Fibroblast of skin of scalp (primary cell): Measurements from ENCODE around the gene ARHGEF33.
A peak's percentile ranks its signal among the peaks of the same experiment; 100 is the strongest.

Source experiments
- DNase-seq: peaks from one replicate; pipeline ENCODE4 v3.0.0-alpha.2; 2013

ARHGEF33 gene

DNA sequence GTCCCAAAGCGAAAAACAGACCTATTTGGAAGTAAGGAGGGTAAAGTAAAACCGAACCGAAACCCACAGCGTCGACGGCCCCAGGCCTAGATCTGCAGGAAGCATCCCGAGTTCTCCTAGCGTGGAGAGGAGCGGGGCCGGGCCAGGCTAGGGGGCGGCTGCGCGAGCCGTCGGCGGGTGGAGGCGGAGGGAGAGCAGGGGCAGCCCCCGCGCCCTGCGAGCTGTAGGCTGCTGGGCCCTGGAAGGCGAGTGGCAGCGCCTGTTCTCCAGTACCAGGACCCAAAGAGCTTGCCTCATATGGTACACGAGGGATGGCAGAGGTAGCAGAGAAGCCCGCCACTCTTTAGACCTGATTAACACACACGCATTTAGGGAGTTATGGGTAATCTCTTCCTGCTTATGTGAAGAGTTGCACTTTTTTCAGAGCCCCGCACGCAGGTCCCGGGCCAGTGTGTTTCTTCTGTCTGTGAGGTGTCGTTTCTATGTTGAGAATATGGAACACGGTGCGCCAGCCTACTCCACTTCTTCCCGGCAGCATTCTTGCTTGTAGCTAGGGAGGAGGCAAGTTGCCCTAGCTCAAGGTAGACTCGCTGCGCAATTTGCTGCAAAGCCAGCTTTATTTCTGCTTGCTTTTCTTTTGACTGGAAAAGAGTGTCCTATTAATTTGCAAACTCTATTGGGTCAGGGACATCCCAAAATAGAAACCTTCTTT lies 71.1 kb downstream of the ARHGEF33 start:
- no peak for DNase-seq

DNA sequence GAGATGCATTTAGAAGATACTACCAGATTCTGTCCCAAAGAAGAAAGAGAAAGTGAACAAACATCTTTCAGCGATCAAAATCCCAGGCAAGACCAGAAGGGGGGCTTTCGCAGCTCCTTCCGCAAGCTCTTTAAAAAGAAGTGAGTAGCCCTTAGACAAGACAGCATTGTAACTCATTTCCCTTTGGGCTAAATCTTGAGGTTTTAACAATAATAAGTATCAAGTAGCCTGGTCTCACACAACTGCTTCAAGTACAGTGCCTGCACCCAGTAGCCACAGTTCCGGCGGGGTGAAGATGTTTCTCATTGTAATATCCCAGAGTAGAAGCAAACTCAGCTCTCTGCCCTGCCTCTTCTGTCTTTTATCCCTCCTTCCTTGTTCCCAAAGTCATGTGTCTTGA lies 76.3 kb downstream of the ARHGEF33 start:
- DNase-seq: no peak

DNA sequence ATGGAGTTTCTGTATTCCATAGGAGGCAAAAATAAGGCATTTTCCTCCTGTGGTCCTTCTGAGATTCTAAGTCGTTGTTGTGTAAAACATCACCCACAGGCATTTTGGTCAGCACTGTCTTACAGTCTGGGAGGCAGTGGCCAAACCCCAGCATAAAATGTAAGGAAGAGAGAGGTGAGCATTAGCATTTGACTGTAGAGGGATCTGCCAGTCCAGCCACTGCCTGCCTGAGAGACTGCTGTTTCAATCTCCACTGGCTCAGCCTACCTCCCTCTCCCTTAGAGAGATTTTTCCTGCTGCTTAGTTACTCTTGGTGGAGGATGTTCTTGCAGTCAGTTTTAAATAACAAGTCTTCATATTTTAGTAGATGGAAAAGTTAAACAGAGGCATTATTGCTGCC lies 77.0 kb downstream of the ARHGEF33 start:
- DNase-seq: no peak

DNA sequence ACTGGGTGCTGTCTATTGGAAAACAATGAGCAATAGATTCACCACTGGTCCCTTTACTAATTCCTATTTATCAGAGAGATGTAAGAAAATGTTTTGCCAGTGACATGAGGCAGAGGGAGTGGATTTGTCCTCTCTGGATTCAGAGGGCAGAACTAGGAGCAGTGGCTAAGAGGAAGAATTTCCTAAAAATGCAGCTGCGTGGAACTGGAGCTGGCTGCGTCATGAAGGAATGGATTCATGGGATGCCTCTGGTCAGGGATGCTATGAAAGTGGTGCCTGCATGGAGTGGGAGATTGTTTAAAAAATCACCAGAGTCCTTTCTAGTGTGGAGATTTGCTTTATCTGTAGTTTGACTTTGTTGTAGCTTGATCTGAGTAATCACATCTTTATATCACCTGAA lies 78.3 kb downstream of the ARHGEF33 start:
- DNase-seq: no peak

DNA sequence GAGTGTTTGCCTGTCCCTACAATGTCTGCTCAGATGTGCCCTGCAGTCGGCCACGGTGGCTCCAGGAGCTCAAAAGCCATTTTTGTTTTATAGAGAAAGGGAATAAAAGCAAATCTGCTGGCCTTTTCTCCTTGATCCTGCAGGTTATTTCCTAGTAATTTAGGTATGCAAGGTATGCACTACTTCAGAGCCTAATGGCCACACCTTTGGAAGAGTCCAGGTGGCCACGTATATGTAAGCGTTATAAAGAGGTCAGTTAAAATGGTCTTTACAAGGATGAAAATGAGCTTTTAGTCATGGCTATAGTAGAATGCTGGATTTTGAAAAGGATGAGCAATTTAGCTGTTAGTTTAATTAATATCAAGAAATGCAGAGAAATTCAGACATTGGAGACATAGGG lies 81.7 kb downstream of the ARHGEF33 start:
- DNase-seq: no peak

DNA sequence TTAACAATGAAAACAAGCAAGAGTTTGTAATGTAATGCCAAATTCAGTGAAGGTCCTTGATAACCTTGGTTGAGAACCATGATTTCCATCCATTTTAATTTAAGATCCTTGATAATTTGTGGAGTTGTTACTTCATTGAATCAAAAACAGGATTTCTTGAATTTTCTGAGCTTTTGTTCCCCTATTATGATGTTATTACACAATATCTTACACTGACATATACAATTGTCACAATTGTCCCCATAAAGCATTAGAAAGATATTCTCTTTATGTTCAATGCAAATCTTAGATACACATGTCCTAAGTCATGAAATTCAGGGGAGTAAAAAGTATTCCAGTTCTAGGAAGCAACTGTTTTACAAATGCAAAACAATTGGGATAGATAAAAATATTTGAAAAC lies 83.6 kb downstream of the ARHGEF33 start:
- DNase-seq: no peak

DNA sequence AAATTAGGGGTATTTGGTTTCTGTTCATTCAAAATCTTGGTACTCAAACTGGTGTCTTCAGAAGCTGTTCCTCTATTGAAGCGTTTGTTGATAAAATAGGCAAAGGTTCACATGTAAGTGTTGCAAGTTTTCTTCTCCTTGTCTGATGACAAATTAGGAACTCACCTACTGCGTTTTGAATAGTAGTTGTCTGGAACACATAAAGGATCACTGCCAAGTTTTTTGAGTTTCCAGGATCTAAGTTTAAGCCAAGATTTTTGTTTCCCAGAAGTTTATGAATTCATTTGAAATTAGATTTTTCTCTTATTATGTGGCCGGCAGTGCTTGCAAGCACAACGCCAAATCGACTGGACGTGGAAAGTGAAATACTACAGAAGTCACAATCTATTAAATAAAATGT lies 85.4 kb downstream of the ARHGEF33 start:
- no peak for DNase-seq

DNA sequence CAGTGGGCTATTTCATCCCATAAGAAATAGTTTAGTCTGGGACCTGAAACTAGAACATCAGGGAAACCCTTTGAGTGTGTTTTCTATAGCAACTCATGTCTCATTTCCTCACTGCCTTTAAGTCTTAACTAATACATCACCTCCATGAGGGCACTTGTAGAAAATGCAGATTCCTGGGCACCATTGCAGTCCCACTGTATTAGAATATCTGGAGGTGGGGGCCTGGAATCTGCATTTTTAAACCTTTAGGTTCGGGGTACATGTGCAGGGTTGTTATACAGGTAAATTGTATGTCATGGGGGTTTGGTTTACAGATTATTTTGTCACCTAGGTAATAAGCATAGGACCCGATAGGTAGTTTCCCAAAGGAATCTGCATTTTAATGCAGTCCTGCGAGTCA lies 87.4 kb downstream of the ARHGEF33 start:
- no peak for DNase-seq

DNA sequence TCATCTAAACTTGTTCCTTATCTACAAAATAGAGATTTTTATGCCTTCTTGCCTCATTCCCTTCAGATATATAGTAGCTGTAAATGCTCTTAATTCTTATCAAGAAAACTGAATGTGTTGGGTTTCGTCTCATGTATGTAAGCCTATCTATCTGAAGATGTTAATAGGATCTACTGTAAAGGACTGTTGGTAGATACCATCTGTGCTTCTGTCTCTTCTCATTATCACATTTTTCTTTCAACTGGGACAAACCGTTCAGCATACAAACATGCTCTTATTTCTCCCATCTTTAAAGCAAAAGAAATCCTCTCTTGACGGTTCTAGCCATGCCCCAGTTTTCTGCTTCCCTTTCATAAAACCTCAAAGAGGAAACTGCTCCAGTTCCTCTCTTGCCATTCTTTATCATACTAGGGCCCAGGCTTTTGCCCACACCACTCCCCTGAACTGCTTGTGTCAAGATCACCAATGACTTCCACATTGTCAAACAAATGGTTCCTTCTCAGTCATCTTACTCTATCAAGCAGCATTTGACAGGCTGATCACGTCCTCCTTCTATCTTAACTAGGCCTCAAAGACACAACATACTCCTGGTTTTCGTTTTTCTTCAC lies 88.7 kb downstream of the ARHGEF33 start:
- DNase-seq: no peak

DNA sequence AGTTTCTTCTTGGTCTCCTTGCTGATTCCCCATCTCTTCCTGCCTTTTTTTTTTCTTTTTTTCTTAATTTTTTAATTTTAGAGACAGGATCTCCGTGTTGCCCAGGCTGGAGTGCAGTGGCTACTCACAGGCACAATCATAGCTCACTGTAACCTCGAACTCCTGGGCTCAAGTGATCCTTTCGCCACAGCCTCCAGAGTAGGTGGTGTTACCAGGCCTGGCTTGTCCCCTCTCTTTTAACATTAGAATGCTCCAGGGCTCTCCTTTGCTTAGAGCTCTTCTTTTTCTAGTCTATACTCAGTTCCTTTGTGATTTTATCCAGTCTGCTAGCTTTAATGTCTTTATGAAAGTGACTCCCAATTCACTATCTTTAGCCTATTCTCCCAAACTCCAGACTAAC lies 89.2 kb downstream of the ARHGEF33 start:
- no peak for DNase-seq

DNA sequence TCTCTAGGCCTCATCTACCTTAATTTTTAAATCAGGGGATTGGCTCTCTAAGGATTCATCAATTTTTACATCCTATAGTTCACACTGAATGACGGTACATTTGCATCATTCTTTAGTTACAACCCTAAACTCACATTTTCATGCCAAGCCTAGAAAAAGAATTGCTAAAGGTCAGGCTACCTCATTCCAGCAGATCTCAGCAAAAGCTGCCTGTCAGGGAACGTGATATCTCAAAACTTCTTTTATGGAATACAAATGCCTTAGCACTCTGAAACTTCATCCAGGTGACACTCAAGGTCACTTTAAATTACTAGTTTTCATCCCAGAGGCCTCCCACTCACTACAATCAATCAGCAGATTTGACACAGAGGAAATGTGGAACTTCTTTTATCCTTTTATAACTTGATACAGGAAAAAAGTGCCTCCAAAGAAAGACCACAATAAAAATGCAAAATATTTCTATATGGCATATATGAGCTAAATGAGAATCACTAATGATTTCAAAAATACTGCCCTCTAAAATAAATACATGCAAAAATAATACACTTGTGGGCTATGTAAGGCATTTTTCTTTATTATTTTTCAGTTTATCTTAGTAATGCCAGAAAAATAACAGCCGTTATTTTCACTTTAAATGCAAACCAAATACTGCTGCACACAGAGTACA lies 91.5 kb downstream of the ARHGEF33 start:
- no peak for DNase-seq

DNA sequence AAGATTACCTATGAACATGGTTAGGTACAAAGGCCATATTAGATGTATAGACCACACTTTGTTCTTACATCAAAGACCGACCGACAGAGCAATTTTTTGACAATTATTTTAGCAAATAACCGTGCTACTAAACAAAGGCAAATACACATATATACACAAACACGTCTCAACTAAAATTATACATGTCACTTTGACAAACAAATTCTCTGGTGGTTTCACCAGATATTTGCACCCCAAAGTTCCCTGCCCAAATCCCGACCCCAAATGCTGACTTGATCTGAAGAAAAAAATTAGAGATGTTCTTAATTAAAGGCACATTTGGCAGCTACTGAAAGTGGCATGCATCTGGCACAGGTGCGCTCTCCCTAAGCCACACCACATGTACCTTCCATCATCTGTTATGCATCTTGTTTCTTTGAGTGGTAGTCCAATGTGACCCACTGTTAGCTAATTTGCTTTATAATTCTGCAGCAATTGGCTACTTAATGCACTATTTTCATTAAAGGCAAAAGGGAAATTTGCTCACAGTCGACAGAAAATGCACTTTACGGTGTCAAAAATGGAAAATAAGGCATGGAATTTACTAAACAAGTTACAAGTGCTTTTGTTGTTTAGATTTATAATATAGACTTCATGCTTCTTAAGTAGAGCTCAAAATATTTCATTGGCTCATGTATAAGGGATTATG lies 92.1 kb downstream of the ARHGEF33 start:
- DNase-seq: no peak

DNA sequence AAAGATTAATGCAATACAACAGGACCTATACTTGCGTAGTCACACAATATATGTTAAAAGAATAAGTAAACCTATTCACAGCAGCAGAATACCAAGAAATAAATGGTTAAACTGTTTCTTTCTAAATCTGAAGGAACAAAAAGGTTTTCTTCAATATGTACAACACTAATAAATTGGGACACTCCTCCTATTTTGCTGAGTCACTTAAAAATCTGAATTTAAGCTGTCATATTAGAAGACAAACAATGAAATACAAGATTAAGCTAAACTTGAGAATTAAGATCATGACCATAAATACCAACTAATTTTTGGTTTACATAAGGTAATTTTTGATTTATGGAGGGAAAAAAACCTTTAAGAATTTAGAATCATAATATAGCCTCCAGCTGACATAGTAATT lies 92.8 kb downstream of the ARHGEF33 start:
- DNase-seq: no peak

DNA sequence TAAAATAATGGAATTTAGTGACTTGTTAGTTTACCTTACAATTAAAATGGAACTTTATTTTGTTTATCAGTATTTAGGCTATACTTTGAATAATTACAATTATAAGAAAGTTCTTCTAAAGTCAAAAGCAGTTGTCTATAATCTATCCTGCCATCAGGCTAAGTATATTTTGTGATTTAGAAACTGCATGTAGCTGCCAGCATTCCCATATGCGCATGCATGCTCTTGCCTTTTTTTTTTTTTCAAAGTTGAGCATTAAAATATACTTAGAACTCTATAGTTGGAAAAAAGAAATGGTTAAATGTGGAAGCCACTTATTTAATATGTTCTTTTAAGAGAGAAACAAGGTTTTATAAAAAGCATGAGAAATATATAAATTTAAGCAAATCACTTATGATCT lies 99.0 kb downstream of the ARHGEF33 start:
- no peak for DNase-seq

DNA sequence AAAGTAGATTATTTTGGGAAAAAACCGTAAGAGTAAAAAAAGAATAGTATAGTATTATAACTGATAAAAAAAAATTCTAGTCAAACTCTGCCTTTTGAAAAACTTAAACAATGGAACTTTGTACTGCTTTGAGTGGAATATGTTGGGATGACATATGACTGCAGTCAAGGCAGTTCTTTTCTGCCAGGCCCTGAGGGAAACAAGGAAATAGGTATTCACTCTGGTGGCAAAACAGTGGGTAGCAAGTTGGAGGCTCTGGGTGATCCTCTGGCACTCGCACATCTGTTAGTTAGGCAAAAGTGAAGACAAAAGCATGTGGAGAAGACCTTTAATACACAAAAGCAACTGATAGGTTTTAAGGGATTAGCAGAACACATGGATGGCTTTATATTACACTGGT lies 102.2 kb downstream of the ARHGEF33 start:
- DNase-seq: no peak

DNA sequence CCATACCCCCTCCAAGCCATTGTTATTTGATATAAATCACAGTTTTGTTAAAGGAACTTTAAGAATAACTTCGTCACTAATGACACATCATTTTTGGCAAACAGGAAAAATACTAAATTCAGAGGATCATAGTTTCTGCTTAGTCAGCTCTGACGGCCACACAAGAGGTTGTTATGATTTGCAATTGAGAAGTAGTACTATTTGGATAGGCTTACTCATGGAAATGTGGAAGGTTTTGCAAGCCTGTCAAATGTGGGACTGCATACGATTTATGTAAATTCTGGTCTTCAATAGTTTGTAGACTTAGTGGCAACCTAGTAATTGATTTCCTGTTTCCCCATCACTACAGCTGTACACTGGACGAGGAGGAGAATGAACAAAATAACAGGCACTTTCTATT lies 108.1 kb downstream of the ARHGEF33 start:
- peak; percentile 91 for DNase-seq

DNA sequence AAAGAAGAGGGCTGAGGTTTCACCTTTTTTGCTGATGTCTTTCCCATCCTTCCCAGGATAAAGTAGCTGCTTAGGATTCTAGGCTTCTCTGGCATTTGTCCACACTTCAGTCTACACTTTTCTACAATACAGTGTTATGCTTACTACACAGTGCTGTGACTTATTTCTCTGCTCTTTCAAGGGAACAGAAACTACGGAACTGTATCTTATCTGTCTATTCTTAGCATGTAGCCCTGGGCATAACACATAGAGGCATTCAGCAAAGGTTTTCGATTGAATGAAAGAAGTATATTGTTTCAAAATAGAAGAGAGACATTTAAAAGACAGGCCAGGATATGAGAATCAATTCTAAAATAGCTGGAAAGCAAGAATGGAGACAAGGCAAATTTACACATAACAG lies 110.9 kb downstream of the ARHGEF33 start:
- no peak for DNase-seq

DNA sequence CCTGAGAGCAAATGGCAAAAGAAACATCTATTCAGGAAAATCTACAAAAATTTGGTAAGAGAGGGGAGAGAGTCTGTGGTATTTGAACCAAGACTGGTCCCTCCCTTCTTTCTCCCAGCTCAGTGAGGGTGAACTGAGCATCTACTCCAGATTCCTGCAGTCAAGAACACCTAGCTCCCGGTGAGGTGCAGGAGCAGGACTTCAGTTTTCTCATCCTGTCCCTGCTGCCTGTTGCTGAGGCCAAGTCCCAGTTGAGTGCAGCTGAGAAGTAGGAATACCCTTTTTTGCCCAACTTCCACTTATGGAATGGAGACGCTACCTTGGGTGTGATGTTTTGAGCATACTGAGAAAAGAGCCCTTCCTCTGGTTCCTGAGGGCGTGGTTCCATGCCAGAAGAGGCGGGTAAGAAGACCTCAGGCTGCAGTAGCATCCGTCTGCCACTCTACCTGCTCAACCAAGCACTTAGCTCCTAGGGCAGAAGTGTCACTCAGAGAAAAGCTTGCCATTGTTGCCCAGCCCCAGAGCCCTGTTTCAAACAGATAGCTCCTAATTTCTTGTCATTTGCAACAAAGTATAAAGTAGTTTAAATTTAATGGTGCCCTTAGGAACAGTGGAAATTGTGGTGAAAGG lies 118.3 kb downstream of the ARHGEF33 start:
- no peak for DNase-seq

DNA sequence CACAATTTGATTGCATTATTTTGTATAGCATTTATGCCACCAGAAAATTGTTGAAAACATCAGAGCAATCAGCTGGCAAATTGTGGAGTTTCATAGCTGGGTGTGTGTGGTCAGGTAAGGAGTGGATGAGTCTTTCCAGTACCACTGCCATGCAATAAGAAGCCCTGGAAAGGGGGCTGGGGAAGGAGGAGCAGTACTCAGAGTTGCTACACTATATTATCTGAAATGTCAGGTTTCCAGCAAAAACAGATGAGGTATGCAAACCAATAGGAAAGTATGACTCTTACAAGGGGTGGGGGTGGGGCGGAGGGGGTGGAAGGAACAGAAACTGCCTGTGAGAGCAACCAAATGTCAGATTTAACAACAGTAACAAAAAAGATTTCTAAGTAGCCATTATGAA lies 119.0 kb downstream of the ARHGEF33 start:
- DNase-seq: peak; percentile 15

DNA sequence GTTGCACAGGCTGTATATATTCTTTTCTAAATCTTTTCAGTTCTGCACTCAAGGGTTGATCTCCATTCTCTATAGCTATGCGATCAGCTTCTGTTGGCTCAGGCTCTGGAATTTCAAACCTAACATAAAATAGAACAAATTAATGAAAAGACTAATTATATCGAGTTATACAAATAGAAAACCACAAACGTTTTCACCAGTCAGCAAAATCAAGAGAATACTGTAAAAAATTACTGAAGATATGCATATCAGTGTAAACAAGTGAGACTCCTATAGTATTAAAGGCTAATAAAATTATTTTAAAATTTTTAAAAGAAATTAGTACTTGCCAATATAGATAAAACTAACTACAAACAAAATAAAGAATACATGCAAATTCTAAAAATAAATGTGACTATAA lies 124.2 kb downstream of the ARHGEF33 start:
- no peak for DNase-seq

DNA sequence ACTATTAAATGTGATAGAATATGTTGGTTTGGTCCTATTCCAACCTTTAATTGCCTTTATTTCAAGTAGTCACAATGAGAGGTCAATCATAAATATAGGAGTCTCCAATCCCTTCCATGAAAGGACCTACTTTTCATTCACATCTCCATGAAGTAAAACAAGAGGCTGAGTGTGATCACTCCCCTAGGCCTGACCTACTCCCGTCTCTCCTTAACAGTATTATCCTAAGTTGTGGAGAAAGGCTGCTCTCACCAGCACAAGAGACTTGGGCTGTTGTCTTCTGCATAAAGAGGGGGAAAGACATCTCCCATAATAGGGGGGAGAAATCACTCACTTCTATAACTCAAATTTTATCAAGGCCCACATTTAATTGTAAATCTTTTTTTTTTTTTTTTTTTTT lies 125.7 kb downstream of the ARHGEF33 start:
- no peak for DNase-seq

DNA sequence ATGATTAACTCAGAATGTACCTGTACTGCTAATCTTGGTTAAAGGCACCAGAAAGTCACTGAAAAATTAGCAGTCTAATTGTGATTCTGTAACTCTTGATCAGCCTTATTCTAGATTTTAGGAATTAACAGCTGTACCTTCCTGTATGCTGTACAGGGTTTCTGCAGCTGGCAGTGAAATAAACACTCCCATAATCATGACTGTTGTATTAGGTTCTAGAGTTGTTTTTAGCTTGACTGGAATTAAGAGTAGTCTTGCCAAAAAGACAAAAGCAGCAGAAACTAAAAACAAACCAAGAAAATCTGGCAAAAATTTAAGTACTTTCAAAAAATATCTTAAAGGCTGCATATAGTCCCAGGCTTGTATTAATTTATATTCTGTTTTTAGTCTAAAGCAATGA lies 127.7 kb downstream of the ARHGEF33 start:
- DNase-seq: no peak

DNA sequence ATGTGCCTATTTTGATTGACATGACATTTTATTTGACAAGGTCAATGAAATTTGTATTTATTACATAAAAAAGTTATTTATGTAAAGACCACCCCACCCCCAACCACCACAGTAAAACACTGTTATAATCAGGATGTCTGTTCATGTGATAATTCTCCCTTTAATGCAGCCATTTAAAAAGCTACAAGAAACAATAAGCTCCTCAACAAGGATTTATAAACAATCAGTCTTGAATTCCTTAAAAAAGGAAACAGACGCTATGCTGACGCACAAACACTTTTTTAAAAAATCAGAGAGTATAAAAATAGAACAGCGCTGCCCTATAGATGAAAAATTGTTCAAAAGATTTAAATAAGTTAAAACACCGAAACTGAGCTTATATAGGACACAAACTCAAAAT lies 129.0 kb downstream of the ARHGEF33 start:
- no peak for DNase-seq
